Activated naive CD8-positive, alpha-beta T cell (primary cell): Measurements from ENCODE around the gene AQP1.

ENCODE experiments used
- H3K27ac Mint-ChIP-seq: one replicate; pipeline ENCODE4 v1.8.0; 2021; ENCODE audit warnings: mixed read lengths
- H3K27me3 Mint-ChIP-seq: one replicate; pipeline ENCODE4 v1.8.0; 2021; ENCODE audit warnings: mixed read lengths
- H3K36me3 Mint-ChIP-seq: one replicate; pipeline ENCODE4 v1.8.0; 2021; ENCODE audit warnings: mixed read lengths
- H3K4me1 Mint-ChIP-seq: one replicate; pipeline ENCODE4 v1.8.0; 2021; ENCODE audit warnings: low read depth, mixed read lengths
- H3K4me3 Mint-ChIP-seq: one replicate; pipeline ENCODE4 v1.8.0; 2021; ENCODE audit warnings: mild to moderate bottlenecking, mixed read lengths
- H3K9me3 Mint-ChIP-seq: one replicate; pipeline ENCODE4 v1.8.0; 2021; ENCODE audit warnings: low read depth, mixed read lengths

AQP1 gene

GRCh38 chr7:30928254-30928872 lies 16.7 kb downstream of the AQP1 start:
- Mint-ChIP-seq H3K27ac (no peak overlapping the region), H3K4me1 (no peaks in the 10 kb centered on the region), H3K36me3 (no peaks in the 10 kb centered on the region), H3K27me3 (no peaks in the 10 kb centered on the region), H3K4me3 (no peak overlapping the region), H3K9me3 (no peaks in the 10 kb centered on the region)

- Mint-ChIP-seq H3K4me1 (no peaks in the 10 kb centered on the region), H3K27me3 (no peaks in the 10 kb centered on the region), H3K4me3 (no peak overlapping the region), H3K9me3 (no peaks in the 10 kb centered on the region), H3K36me3 (no peaks in the 10 kb centered on the region), H3K27ac (no peak overlapping the region)
Observed at GRCh38 chr7:30929686-30930085, 18.0 kb downstream of the AQP1 start.

- Mint-ChIP-seq H3K27me3 (no peaks in the 10 kb centered on the region), H3K4me1 (no peaks in the 10 kb centered on the region), H3K9me3 (no peaks in the 10 kb centered on the region), H3K4me3 (no peak overlapping the region), H3K27ac (no peak overlapping the region), H3K36me3 (no peaks in the 10 kb centered on the region)
Observed at GRCh38 chr7:30930621-30931020, 19.0 kb downstream of the AQP1 start.

GRCh38 chr7:30931161-30931928 lies 19.7 kb downstream of the AQP1 start:
- no peaks in the 10 kb centered on the region for H3K36me3 Mint-ChIP-seq
- H3K27ac Mint-ChIP-seq: no peak overlapping the region
- H3K27me3 Mint-ChIP-seq: no peaks in the 10 kb centered on the region
- H3K9me3 Mint-ChIP-seq: no peaks in the 10 kb centered on the region
- no peaks in the 10 kb centered on the region for H3K4me1 Mint-ChIP-seq
- no peak overlapping the region for H3K4me3 Mint-ChIP-seq

DNA sequence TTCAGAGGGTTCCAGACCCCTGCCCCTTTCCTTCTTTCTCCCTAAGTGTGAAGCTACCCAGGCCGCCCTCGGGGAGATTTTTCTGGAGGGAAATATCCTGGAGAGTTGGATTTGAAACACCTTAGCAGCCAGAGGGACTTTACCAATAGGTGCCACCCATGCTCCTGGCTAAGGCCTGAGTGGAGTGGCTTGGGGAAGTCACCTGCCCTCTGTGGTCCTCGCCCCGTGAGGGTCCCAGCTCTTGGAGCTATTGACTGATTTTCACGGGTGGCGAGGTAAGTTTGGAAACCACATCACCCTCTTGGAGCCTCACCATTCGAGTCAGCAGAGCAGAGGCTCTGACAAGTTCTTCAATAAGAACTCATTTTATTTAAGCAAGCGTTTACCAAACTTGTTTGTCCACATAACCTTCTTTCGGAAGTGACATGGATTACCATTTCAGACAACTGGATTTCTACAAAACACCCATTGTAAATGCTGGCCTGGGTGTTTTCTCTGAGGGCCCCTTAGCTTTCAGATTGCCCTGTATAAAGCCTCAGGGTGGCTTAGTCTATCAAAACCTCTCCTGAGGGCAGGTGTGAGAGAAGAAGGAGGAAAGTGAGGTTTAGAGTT lies 20.4 kb downstream of the AQP1 start:
- Mint-ChIP-seq H3K27ac (no peak overlapping the region), H3K27me3 (no peaks in the 10 kb centered on the region)

DNA sequence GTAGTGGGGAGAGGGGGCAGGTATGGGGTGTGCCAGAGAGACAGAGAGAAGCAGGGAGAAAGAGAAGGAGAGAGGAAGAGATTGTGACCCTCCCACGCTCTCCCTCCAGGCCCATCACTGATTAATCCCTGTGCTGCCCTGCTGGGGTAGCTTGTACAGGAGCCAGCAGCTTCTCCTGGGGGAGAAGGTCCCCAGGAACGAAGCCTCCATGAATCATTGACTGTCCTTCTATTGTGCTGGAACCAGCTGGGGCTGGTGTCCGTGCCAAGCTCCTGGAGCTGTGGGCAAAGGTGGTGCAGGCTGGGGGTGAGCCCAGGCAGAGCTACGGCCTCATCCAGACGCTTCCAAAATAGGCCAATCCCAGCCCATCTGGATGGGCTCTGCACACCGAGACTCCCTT lies 20.9 kb downstream of the AQP1 start:
- H3K36me3 Mint-ChIP-seq: no peaks in the 10 kb centered on the region
- no peaks in the 10 kb centered on the region for H3K4me1 Mint-ChIP-seq
- H3K27ac Mint-ChIP-seq: no peak overlapping the region
- no peak overlapping the region for H3K4me3 Mint-ChIP-seq
- H3K27me3 Mint-ChIP-seq: no peaks in the 10 kb centered on the region
- no peaks in the 10 kb centered on the region for H3K9me3 Mint-ChIP-seq

More for the DNA sequence above, 20.4 kb downstream of the AQP1 start:
- H3K4me3 Mint-ChIP-seq: no peak overlapping the region
- H3K36me3 Mint-ChIP-seq: no peaks in the 10 kb centered on the region
- no peaks in the 10 kb centered on the region for H3K4me1 Mint-ChIP-seq
- no peaks in the 10 kb centered on the region for H3K9me3 Mint-ChIP-seq

- peaks cover 1% of the 10 kb centered on the region for H3K27me3 Mint-ChIP-seq
- H3K36me3 Mint-ChIP-seq: no peaks in the 10 kb centered on the region
- no peak overlapping the region for H3K4me3 Mint-ChIP-seq
- H3K27ac Mint-ChIP-seq: no peak overlapping the region
- no peaks in the 10 kb centered on the region for H3K4me1 Mint-ChIP-seq
- no peaks in the 10 kb centered on the region for H3K9me3 Mint-ChIP-seq
Observed at GRCh38 chr7:30933124-30933974, 21.7 kb downstream of the AQP1 start.

- Mint-ChIP-seq H3K27me3 (peaks cover 1% of the 10 kb centered on the region), H3K4me1 (no peaks in the 10 kb centered on the region), H3K36me3 (no peaks in the 10 kb centered on the region), H3K4me3 (no peak overlapping the region), H3K9me3 (no peaks in the 10 kb centered on the region), H3K27ac (no peak overlapping the region)
Observed at GRCh38 chr7:30934225-30934624, 22.6 kb downstream of the AQP1 start.

DNA sequence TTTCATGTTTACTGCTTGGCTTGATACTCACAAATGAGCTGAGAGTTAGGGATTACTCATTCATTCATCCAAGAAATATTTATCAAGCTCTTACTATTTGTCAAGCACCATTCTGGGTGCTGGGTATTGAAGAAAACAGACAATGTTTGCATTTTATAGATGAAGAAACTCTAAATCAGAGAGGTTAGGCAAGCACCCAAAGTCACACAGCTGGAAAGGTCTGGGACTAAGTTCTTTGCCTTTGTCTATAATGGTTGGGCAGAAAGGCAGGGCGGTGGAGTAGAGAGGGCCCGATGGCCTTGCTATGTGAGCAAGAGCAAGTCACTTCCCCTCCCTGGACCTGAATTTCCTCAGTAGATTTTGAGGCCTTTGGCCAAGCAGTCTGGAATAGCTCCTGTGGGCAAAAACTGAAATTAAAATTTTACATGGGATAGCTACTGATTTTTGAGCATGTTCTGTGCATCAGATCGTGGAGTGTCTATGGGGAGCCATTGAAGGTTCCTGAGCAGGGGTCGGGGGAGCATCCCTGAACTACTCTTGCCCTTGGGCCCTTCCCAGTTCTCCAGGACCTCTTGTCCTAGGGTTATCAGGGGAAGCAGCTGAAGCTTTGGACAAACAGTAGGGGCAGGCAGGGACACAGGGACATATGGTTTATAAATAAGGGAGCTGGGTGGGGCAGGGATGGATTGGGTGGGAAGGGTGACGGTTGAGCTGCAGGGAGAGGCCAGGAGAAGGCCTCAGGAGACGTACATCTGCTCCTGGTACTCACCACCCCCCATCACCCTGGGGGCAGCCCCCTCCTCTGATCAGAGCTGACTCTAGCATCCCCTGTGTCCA lies 23.3 kb downstream of the AQP1 start:
- no peak overlapping the region for H3K4me3 Mint-ChIP-seq
- H3K27me3 Mint-ChIP-seq: peaks cover 7% of the 10 kb centered on the region
- no peaks in the 10 kb centered on the region for H3K9me3 Mint-ChIP-seq
- no peak overlapping the region for H3K27ac Mint-ChIP-seq
- no peaks in the 10 kb centered on the region for H3K4me1 Mint-ChIP-seq
- no peaks in the 10 kb centered on the region for H3K36me3 Mint-ChIP-seq

- no peaks in the 10 kb centered on the region for H3K9me3 Mint-ChIP-seq
- H3K36me3 Mint-ChIP-seq: no peaks in the 10 kb centered on the region
- no peak overlapping the region for H3K4me3 Mint-ChIP-seq
- peaks cover 12% of the 10 kb centered on the region for H3K27me3 Mint-ChIP-seq
- H3K4me1 Mint-ChIP-seq: no peaks in the 10 kb centered on the region
- no peak overlapping the region for H3K27ac Mint-ChIP-seq
Observed at GRCh38 chr7:30935569-30935877, 23.9 kb downstream of the AQP1 start.

GRCh38 chr7:30936650-30937245 lies 25.1 kb downstream of the AQP1 start:
- H3K4me1 Mint-ChIP-seq: no peaks in the 10 kb centered on the region
- H3K9me3 Mint-ChIP-seq: no peaks in the 10 kb centered on the region
- H3K27ac Mint-ChIP-seq: no peak overlapping the region
- H3K4me3 Mint-ChIP-seq: no peak overlapping the region
- peaks cover 16% of the 10 kb centered on the region for H3K27me3 Mint-ChIP-seq
- H3K36me3 Mint-ChIP-seq: no peaks in the 10 kb centered on the region

GRCh38 chr7:30937416-30937815 lies 25.8 kb downstream of the AQP1 start:
- H3K27ac Mint-ChIP-seq: no peak overlapping the region
- H3K36me3 Mint-ChIP-seq: no peaks in the 10 kb centered on the region
- H3K27me3 Mint-ChIP-seq: peaks cover 18% of the 10 kb centered on the region
- no peak overlapping the region for H3K4me3 Mint-ChIP-seq
- no peaks in the 10 kb centered on the region for H3K4me1 Mint-ChIP-seq
- H3K9me3 Mint-ChIP-seq: no peaks in the 10 kb centered on the region

GRCh38 chr7:30938435-30939316 lies 27.0 kb downstream of the AQP1 start:
- H3K27ac Mint-ChIP-seq: no peak overlapping the region
- no peak overlapping the region for H3K4me3 Mint-ChIP-seq
- H3K9me3 Mint-ChIP-seq: no peaks in the 10 kb centered on the region
- H3K27me3 Mint-ChIP-seq: peaks cover 18% of the 10 kb centered on the region
- H3K36me3 Mint-ChIP-seq: no peaks in the 10 kb centered on the region
- H3K4me1 Mint-ChIP-seq: no peaks in the 10 kb centered on the region
